H1 (cell line): Measurements from ENCODE around the gene ZBTB46. TPM values are rescaled to one million over a fixed set of nuclear protein-coding genes. Genes with fewer than 3 reads are reported as not detected.

ENCODE experiments used
- CTCF ChIA-PET: fragments of 300-600 bp; sonication (Branson Sonifier 250); formaldehyde crosslinking; loops from one replicate; lab custom pipeline; 2021; ENCODE audit not compliant: partially characterized antibody; lab: Charles Lee
- POLR2A ChIA-PET: fragments of 300-600 bp; sonication (Branson Sonifier 250); formaldehyde crosslinking; loops from one replicate; lab custom pipeline; 2021; ENCODE audit warnings: inconsistent platforms; ENCODE audit not compliant: partially characterized antibody; lab: Charles Lee
- DNase-seq, 2 experiments: peaks; one replicate each; pipeline versions ENCODE4 v3.0.0 to v3.0.0-alpha.2; 2010 to 2022; ENCODE audit warnings: low spot score in 2 of 2, low read depth in 1 of 2, mixed read lengths in 1 of 2
- FAIRE-seq: peaks from 2 replicates; lab custom pipeline; 2011; peaks lifted over from hg19 to GRCh38; lab: Jason Lieb, UNC
- H2AFZ ChIP-seq: 2 replicates; pipeline ENCODE4 v1.8.1; 2012; ENCODE audit warnings: low read length, inconsistent platforms
- H2AK5ac ChIP-seq: 2 replicates; pipeline ENCODE4 v1.6.1; 2013; ENCODE audit warnings: low read depth, low read length
- H2BK120ac ChIP-seq: replicated peaks from 2 replicates; pipeline ENCODE3; 2013; ENCODE audit warnings: low read depth, low read length, inconsistent platforms
- H2BK12ac ChIP-seq: 2 replicates; pipeline ENCODE4 v1.6.1; 2013; ENCODE audit warnings: low read depth, low read length
- H2BK15ac ChIP-seq: 2 replicates; pipeline ENCODE4 v1.6.1; 2013; ENCODE audit warnings: low read length
- H2BK20ac ChIP-seq: 2 replicates; pipeline ENCODE4 v1.6.1; 2013; ENCODE audit warnings: low read length
- H2BK5ac ChIP-seq: 2 replicates; pipeline ENCODE4 v1.6.1; 2013; ENCODE audit warnings: low read depth, low read length
- H3K14ac ChIP-seq: 2 replicates; pipeline ENCODE4 v1.6.1; 2013; ENCODE audit warnings: inconsistent platforms; ENCODE audit not compliant: insufficient read length
- H3K18ac ChIP-seq: 2 replicates; pipeline ENCODE4 v1.6.1; 2013; ENCODE audit warnings: low read length; ENCODE audit errors: extremely low read depth
- H3K23ac ChIP-seq: 2 replicates; pipeline ENCODE4 v1.6.1; 2013; ENCODE audit warnings: inconsistent platforms; ENCODE audit not compliant: insufficient read length
- H3K23me2 ChIP-seq: 2 replicates; pipeline ENCODE4 v1.6.1; 2013; ENCODE audit warnings: low read depth, low read length
- H3K27ac ChIP-seq: 2 replicates; pipeline ENCODE4 v1.6.1; 2011; ENCODE audit warnings: low read depth, low read length, inconsistent platforms
- H3K27me3 ChIP-seq, 4 experiments: replicated peaks in 1 of 4; 1 replicate in 1 of 4; 2 replicates in 3 of 4; pipeline versions ENCODE4 v1.6.1 to v1.8.1; 2011 to 2013; ENCODE audit warnings: low read length in 3 of 4, mild to moderate bottlenecking in 3 of 4, inconsistent platforms in 2 of 4, mixed read lengths in 2 of 4, moderate library complexity in 1 of 4; ENCODE audit not compliant: control insufficient read depth in 3 of 4, insufficient read depth in 3 of 4; ENCODE audit errors: extremely low read depth in 1 of 4
- H3K36me3 ChIP-seq, 4 experiments: 2 replicates each; pipeline versions ENCODE4 v1.6.1 to v1.8.1; 2011 to 2013; ENCODE audit warnings: mild to moderate bottlenecking in 4 of 4, low read length in 3 of 4, moderate library complexity in 2 of 4, control low read depth in 1 of 4, inconsistent platforms in 1 of 4; ENCODE audit not compliant: insufficient read depth in 4 of 4, control insufficient read depth in 2 of 4
- H3K4ac ChIP-seq: replicated peaks from 2 replicates; pipeline ENCODE3; 2013; ENCODE audit warnings: low read length, low read depth, mixed read lengths, inconsistent platforms; ENCODE audit not compliant: insufficient read length
- H3K4me1 ChIP-seq, 4 experiments: replicated peaks in 1 of 4; 1 replicate in 1 of 4; 2 replicates in 3 of 4; pipeline versions ENCODE4 v1.6.1 to v1.8.1; 2011 to 2013; ENCODE audit warnings: low read length in 3 of 4, inconsistent platforms in 2 of 4, mixed read lengths in 1 of 4; ENCODE audit not compliant: insufficient read depth in 4 of 4, control insufficient read depth in 3 of 4
- H3K4me2 ChIP-seq, 2 experiments: 2 replicates each; pipeline versions ENCODE4 v1.6.1 to v1.8.1; 2011 to 2013; ENCODE audit warnings: low read depth in 2 of 2, low read length in 2 of 2, control low read depth in 1 of 2, inconsistent platforms in 1 of 2, mild to moderate bottlenecking in 1 of 2; ENCODE audit not compliant: insufficient read depth in 1 of 2
- H3K4me3 ChIP-seq, 4 experiments: fragments of 200-600, 300-600 bp in 1 of 4; sonication (generic), shearing (Covaris generic), sonication (Bioruptor Twin) in 1 of 4; 2 replicates each; pipeline versions ENCODE4 v1.5.1 to v1.8.1; 2011 to 2016; ENCODE audit warnings: low read length in 4 of 4, low read depth in 3 of 4, control low read depth in 2 of 4, inconsistent platforms in 2 of 4, mild to moderate bottlenecking in 2 of 4, mixed read lengths in 1 of 4, moderate library complexity in 1 of 4; ENCODE audit not compliant: insufficient read depth in 2 of 4; ENCODE audit errors: extremely low read depth in 1 of 4
- H3K56ac ChIP-seq: replicated peaks from 2 replicates; pipeline ENCODE3; 2013; ENCODE audit warnings: low read depth, mild to moderate bottlenecking, mixed read lengths, low read length, inconsistent platforms; ENCODE audit not compliant: insufficient read length
- H3K79me1 ChIP-seq: 2 replicates; pipeline ENCODE4 v1.6.1; 2013; ENCODE audit warnings: low read depth, low read length, control low read depth
- H3K79me2 ChIP-seq, 2 experiments: 2 replicates each; pipeline versions ENCODE4 v1.6.1 to v1.8.1; 2012 to 2013; ENCODE audit warnings: low read length in 2 of 2, mild to moderate bottlenecking in 2 of 2, inconsistent platforms in 1 of 2; ENCODE audit not compliant: insufficient read depth in 2 of 2, control insufficient read depth in 1 of 2
- H3K9ac ChIP-seq, 4 experiments: replicated peaks in 1 of 4; 1 replicate in 1 of 4; 2 replicates in 3 of 4; pipeline versions ENCODE4 v1.6.1 to v1.8.1; 2011 to 2013; ENCODE audit warnings: low read depth in 3 of 4, low read length in 3 of 4, control low read depth in 2 of 4, mild to moderate bottlenecking in 2 of 4, moderate library complexity in 2 of 4, inconsistent platforms in 1 of 4; ENCODE audit errors: extremely low read depth in 1 of 4
- H3K9me3 ChIP-seq, 2 experiments: 2 replicates each; pipeline versions ENCODE4 v1.6.1 to v1.8.1; 2012 to 2013; ENCODE audit warnings: mild to moderate bottlenecking in 2 of 2, moderate library complexity in 2 of 2, control low read depth in 1 of 2, inconsistent platforms in 1 of 2, low read depth in 1 of 2, low read length in 1 of 2, mixed read lengths in 1 of 2; ENCODE audit not compliant: insufficient read depth in 2 of 2
- H4K20me1 ChIP-seq, 2 experiments: replicated peaks in 1 of 2; 2 replicates each; pipeline versions ENCODE3 to v1.8.1; 2011 to 2013; ENCODE audit warnings: inconsistent platforms in 2 of 2, low read length in 2 of 2, mild to moderate bottlenecking in 1 of 2; ENCODE audit not compliant: insufficient read depth in 2 of 2, control insufficient read depth in 1 of 2
- H4K5ac ChIP-seq: 2 replicates; pipeline ENCODE4 v1.6.1; 2013; ENCODE audit warnings: low read length, low read depth, mixed read lengths, inconsistent platforms; ENCODE audit not compliant: insufficient read length
- H4K8ac ChIP-seq: 2 replicates; pipeline ENCODE4 v1.8.0; 2013; ENCODE audit warnings: mild to moderate bottlenecking, moderate library complexity, low read length, inconsistent platforms; ENCODE audit not compliant: insufficient read depth; ENCODE audit errors: extremely low read depth
- H4K91ac ChIP-seq: replicated peaks from 2 replicates; pipeline ENCODE3; 2013; ENCODE audit warnings: low read length, mixed read lengths, inconsistent platforms; ENCODE audit not compliant: insufficient read length
- BCL11A ChIP-seq, 2 experiments: IDR thresholded peaks; one replicate each; pipeline ENCODE4 v1.6.1; 2011; ENCODE audit warnings: low read depth in 2 of 2, low read length in 2 of 2, mild to moderate bottlenecking in 2 of 2
- CBX8 ChIP-seq: fragments of 300-800, 300-1000 bp; sonication (generic); IDR thresholded peaks from 2 replicates; pipeline ENCODE4 v1.7.1; 2016; ENCODE audit warnings: low read depth, low read length, borderline replicate concordance
- CHD2 ChIP-seq: IDR thresholded peaks from 2 replicates; pipeline ENCODE4 v1.6.1; 2012; ENCODE audit warnings: low read length, improper control_type of control experiment
- E2F6 ChIP-seq: IDR thresholded peaks from 2 replicates; pipeline ENCODE4 v1.6.1; 2012; ENCODE audit warnings: inconsistent platforms
- EP300 ChIP-seq, 2 experiments: IDR thresholded peaks; 1 replicate in 1 of 2; 2 replicates in 1 of 2; pipeline ENCODE4 v1.6.1; 2011 to 2012; ENCODE audit warnings: low read depth in 2 of 2, low read length in 2 of 2, mild to moderate bottlenecking in 2 of 2, borderline replicate concordance in 1 of 2, inconsistent platforms in 1 of 2, moderate library complexity in 1 of 2
- EZH2 ChIP-seq: fragments of 200-600 bp; sonication (generic); IDR thresholded peaks from 2 replicates; pipeline ENCODE4 v1.7.1; 2012; ENCODE audit warnings: low read depth, mild to moderate bottlenecking, moderate library complexity, low read length, inconsistent platforms; ENCODE audit not compliant: severe bottlenecking
- MAFK ChIP-seq: IDR thresholded peaks from 2 replicates; pipeline ENCODE4 v1.6.1; 2012; ENCODE audit warnings: low read depth, mild to moderate bottlenecking, improper control_type of control experiment, low read length
- MAX ChIP-seq: IDR thresholded peaks from 2 replicates; pipeline ENCODE4 v1.6.1; 2012; ENCODE audit warnings: inconsistent platforms
- NRF1 ChIP-seq: IDR thresholded peaks from 2 replicates; pipeline ENCODE4 v1.6.1; 2011; ENCODE audit warnings: mild to moderate bottlenecking, low read depth, low read length, improper control_type of control experiment
- RNF2 ChIP-seq: fragments of 200-900, 300-1000 bp; sonication (generic); IDR thresholded peaks from 2 replicates; pipeline ENCODE4 v1.7.1; 2016; ENCODE audit warnings: borderline replicate concordance, low read depth, mild to moderate bottlenecking, antibody characterized with exemption, low read length; ENCODE audit not compliant: poor library complexity, severe bottlenecking; ENCODE audit errors: missing control alignments
- SIN3A ChIP-seq, 2 experiments: IDR thresholded peaks in 1 of 2; conservative IDR thresholded peaks in 1 of 2; 2 replicates each; pipeline ENCODE4 v1.6.1; 2011 to 2012; ENCODE audit warnings: low read length in 2 of 2, improper control_type of control experiment in 1 of 2, low read depth in 1 of 2, mild to moderate bottlenecking in 1 of 2
- SP1 ChIP-seq: IDR thresholded peaks from 2 replicates; pipeline ENCODE4 v1.6.1; 2011; ENCODE audit warnings: low read depth, low read length
- WGBS, 2 experiments: shearing (Covaris generic) in 1 of 2; methylation state at CpG; one replicate each; pipeline versions ENCODE4 v1.1.6 to v1.1.7; 2013 to 2015; ENCODE audit warnings: low lambda C conversion rate in 2 of 2, mixed read lengths in 2 of 2, inconsistent platforms in 1 of 2, low coverage in 1 of 2, missing lambda C conversion rate in 1 of 2; ENCODE audit not compliant: insufficient replicate concordance in 2 of 2, insufficient coverage in 1 of 2, insufficient read length in 1 of 2; ENCODE audit errors: extremely low coverage in 1 of 2, missing lambda C conversion rate in 1 of 2; 5-methylcytosine and 5-hydroxymethylcytosine counted together
- polyA plus RNA-seq, 7 experiments: library from polyadenylated mRNA; depleted of rRNA in 3 of 7; stranded (reverse) in 5 of 7; unstranded in 2 of 7; fragments of >200 nt in 5 of 7; fragments of 200-250 nt in 2 of 7; gene quantifications; 1 replicate in 5 of 7; 2 replicates in 1 of 7; 4 replicates in 1 of 7; pipeline versions ENCODE4 v1.2.1 to v1.2.3, GENCODE V29; 2011 to 2013; ENCODE audit warnings: missing spikeins in 2 of 7, mixed read lengths in 2 of 7
- total RNA-seq: library from RNA; stranded (reverse); fragmentation: NEBNext Ultra II Directional; extraction: Animal tissue kit (Norgen Biotek cat#: 25700); gene quantifications from 2 replicates; pipeline ENCODE4 v1.2.1, GENCODE V29; 2021

The ZBTB46 gene
- total and polyA plus RNA-seq, 2 of the 8 experiments (the other 6 are each of a cell fraction or from before 2014, with no cell fraction given) = 6.4 to 22.4 TPM

GRCh38 chr20:63828124-63828523 is 2.9 kb downstream of the ZBTB46 start:
- Histone ChIP-seq H3K56ac (no peak overlapping the region), H2BK12ac (no peak overlapping the region), H3K79me1 (peaks cover 11% of the 10 kb centered on the region), H2BK15ac (no peak overlapping the region), H3K4me3 (no peak overlapping the region), H3K27ac (no peak overlapping the region), H3K14ac (no peak overlapping the region), H3K36me3 (no peaks in the 10 kb centered on the region; a peak in 1 of 8 replicates), H4K8ac (no peak overlapping the region), H2AK5ac (no peak overlapping the region), H3K4me1 (peaks cover 3 to 16% (median 8%) of the 10 kb centered on the region in 4 experiments; a peak in 5 of 7 replicates), H2AFZ (no peak overlapping the region), H3K9ac (no peak overlapping the region), H2BK5ac (no peak overlapping the region), H2BK20ac (no peak overlapping the region), H3K4ac (no peak overlapping the region), H3K4me2 (no peak overlapping the region; a peak in 1 of 4 replicates), H2BK120ac (no peak overlapping the region), H3K27me3 (peaks cover 13 to 30% (median 26%) of the 10 kb centered on the region in 4 experiments; a peak in 6 of 7 replicates), H4K5ac (no peak overlapping the region), H3K23me2 (peaks cover 15% of the 10 kb centered on the region; the same call in 1 of the 2 replicates), H3K79me2 (peaks cover 14 to 50% of the 10 kb centered on the region in 2 experiments), H4K20me1 (peaks cover 6 to 21% of the 10 kb centered on the region in 2 experiments), H3K18ac (no peak overlapping the region), H3K23ac (no peak overlapping the region), H3K9me3 (no peaks in the 10 kb centered on the region), H4K91ac (no peak overlapping the region)
- CTCF ChIA-PET = no interaction called here
- DNase-seq (no peak), FAIRE-seq (no peak)
- POLR2A ChIA-PET = no interaction called here
- 95% methylated on average over 8 of the region's 8 CpGs; no CpG with 5 or more reads in 1 of the 2 experiments for WGBS, 2 experiments
- no peak for TF ChIP-seq CHD2
- no peak for TF ChIP-seq EP300 (IDR thresholded peaks at IDR 0.05; ENCODE audit: borderline replicate concordance in 1 of 2, low read depth in 2 of 2, low read length in 2 of 2)
- no peak for TF ChIP-seq BCL11A (IDR thresholded peaks at IDR 0.05; ENCODE audit: low read depth in 2 of 2, low read length in 2 of 2)
- no peak for TF ChIP-seq SP1
- TF ChIP-seq NRF1 = no peak
- no peak for TF ChIP-seq CBX8
- no peak for TF ChIP-seq RNF2
- no peak for TF ChIP-seq E2F6
- TF ChIP-seq MAX = no peak
- TF ChIP-seq SIN3A (conservative IDR thresholded peaks at IDR 0.05 in 1 of 2, IDR thresholded peaks at IDR 0.05 in 1 of 2; ENCODE audit: low read depth in 1 of 2, low read length in 2 of 2) = no peak
- TF ChIP-seq EZH2 = no peak
- no peak for TF ChIP-seq MAFK
